Psoas muscle (tissue), 8 donors: Measurements from ENCODE around the gene NBR1. TPM values are rescaled to one million over a fixed set of nuclear protein-coding genes. Genes with fewer than 3 reads are reported as not detected.

ENCODE experiments used
- ATAC-seq, 4 donors: fragments of 200-7000 bp; cut with Tn5 transposase; one replicate each; pipeline ENCODE4 v1.9.1; 2020; ENCODE audit warnings: moderate library complexity in 3 of 4, mild to moderate bottlenecking in 2 of 4
- DNase-seq, 2 donors: peaks; one replicate each; pipeline ENCODE4 v3.0.0-alpha.2; 2020
- H3K27ac ChIP-seq: fragments of 200-600 bp; one replicate; pipeline ENCODE4 v1.8.0; 2022
- H3K27me3 ChIP-seq, 3 donors: fragments of 200-600 bp in 1 of 3; one replicate each; pipeline versions ENCODE4 v1.6.1 to v1.8.0; 2013 to 2022; ENCODE audit warnings: low read length in 2 of 3, mild to moderate bottlenecking in 2 of 3, moderate library complexity in 1 of 3; ENCODE audit not compliant: insufficient read depth in 3 of 3
- H3K36me3 ChIP-seq, 2 donors: fragments of 200-600 bp in 1 of 2; one replicate each; pipeline versions ENCODE4 v1.6.1 to v1.8.0; 2013 to 2022; ENCODE audit warnings: low read depth in 1 of 2, mild to moderate bottlenecking in 1 of 2, moderate library complexity in 1 of 2; ENCODE audit not compliant: insufficient read depth in 1 of 2
- H3K4me1 ChIP-seq: fragments of 200-600 bp; one replicate; pipeline ENCODE4 v1.8.0; 2022
- H3K4me3 ChIP-seq: fragments of 200-600 bp; one replicate; pipeline ENCODE4 v1.8.0; 2022; ENCODE audit warnings: mild to moderate bottlenecking
- H3K9me3 ChIP-seq: fragments of 200-600 bp; one replicate; pipeline ENCODE4 v1.8.0; 2022
- CTCF ChIP-seq: fragments of 200-600 bp; IDR thresholded peaks from one replicate; pipeline ENCODE4 v1.8.0; 2022; ENCODE audit warnings: antibody characterized with exemption
- WGBS, 3 donors: extraction: QIAGEN DNeasy Blood & Tissue Kit; methylation state at CpG; one replicate each; pipeline versions ENCODE4 v1.1.6 to v1.1.7; 2013; 5-methylcytosine and 5-hydroxymethylcytosine counted together
- intact Hi-C, 2 donors: fragments of 100-400 bp; cut with DNase I; formaldehyde crosslinking; loops; one replicate each; pipeline versions ENCODE4 v1.11.0 to v1.14.2; 2022
- polyA plus RNA-seq, 3 donors: library from polyadenylated mRNA; stranded (reverse); fragments of 200-250 nt; gene quantifications; one replicate each; pipeline ENCODE4 v1.2.3, GENCODE V29; 2013
- total RNA-seq, 4 donors: library from RNA; stranded (reverse); fragmentation: NEBNext Ultra II Directional in 2 of 4; extraction: Animal tissue kit (Norgen Biotek cat#: 25700) in 2 of 4; gene quantifications; one replicate each; pipeline versions ENCODE4 v1.2.1 to v1.2.4, GENCODE V29; 2021 to 2023
- donor health status: healthy with polysubstance abuse.
- donor health status: DM: no; HTN: no; CAD: no; lungs with moderate emphysema.
- donor health status: Bipolar disorder and iron deficiency.
- donor health status: healthy.
- donor health status: DM: yes; HTN: yes; CAD: no.
- donor health status: DM: no; HTN: no; CAD: no.
- donor health status: DM: no; HTN: no; CAD: no.
- donor health status: DM: yes; HTN: yes; CAD: no.

Gene NBR1
- total and polyA plus RNA-seq, 7 donors, result 13.7 to 157 (median 104) TPM

- TF ChIP-seq CTCF, result no peak
- ATAC-seq (no peak), DNase-seq (no peak)
- Histone ChIP-seq H3K9me3 (no peaks in the 10 kb centered on the region), H3K4me3 (no peak overlapping the region), H3K27me3 (no peaks in the 10 kb centered on the region), H3K27ac (no peak overlapping the region), H3K36me3 (peaks cover 3 to 70% of the 10 kb centered on the region in 2 donors), H3K4me1 (no peaks in the 10 kb centered on the region)
- 89 to 97% (median 92%) methylated on average over 2 of the region's 2 CpGs for WGBS, 3 donors
- intact Hi-C loops, result loop anchor here in 1 of 2 donors (10.0 kb wide), 1 partner anchor 266 kb away; the partner anchor contains the start of gene DHX8
Measured at GRCh38 chr17:43219001-43219400, 48.0 kb downstream of the NBR1 start.

DNA sequence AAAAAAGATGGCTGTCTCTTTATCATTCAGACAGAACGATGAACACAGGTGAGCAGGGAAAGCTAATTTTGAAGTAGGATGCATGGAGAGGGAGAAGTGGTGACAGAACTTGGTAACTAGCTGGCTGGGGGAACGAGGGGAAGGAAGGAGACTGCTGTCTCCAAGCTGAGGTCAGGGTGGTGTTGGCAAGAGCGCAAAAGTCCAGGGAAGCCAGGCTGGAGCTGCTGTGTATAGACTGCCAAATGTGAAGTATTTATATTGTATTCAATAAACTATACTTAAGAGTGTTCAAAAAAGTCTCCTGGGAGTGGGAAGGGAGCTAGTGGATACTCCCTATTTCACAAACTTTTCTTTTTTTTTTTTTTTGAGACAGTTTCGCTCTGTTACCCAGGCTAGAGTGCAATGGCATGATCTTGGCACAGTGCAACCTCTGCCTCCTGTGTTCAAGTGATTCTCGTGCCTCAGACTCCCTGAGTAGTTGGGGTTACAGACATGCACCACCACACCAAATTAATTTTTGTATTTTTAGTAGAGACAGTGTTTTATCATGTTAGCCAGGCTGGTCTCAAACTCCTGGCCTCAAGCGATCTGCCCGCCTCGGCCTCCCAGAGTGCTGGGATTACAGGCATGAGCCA is 48.8 kb downstream of the NBR1 start:
- Histone ChIP-seq H3K27ac (no peak overlapping the region), H3K27me3 (no peaks in the 10 kb centered on the region), H3K9me3 (no peaks in the 10 kb centered on the region), H3K36me3 (peaks cover 3 to 69% of the 10 kb centered on the region in 2 donors), H3K4me1 (no peaks in the 10 kb centered on the region), H3K4me3 (no peak overlapping the region)
- 62 to 72% (median 72%) methylated on average over 7 to 8 of the region's 8 CpGs for WGBS, 3 donors
- ATAC-seq, result no peak
- no peak for DNase-seq
- no peak for TF ChIP-seq CTCF
- intact Hi-C loops, result loop anchor here in 1 of 2 donors (10.0 kb wide), 1 partner anchor 265 kb away; the partner anchor contains the start of gene DHX8

- H3K27ac ChIP-seq, result no peak overlapping the region
- peaks cover 3 to 63% of the 10 kb centered on the region in 2 donors for H3K36me3 ChIP-seq
- H3K27me3 ChIP-seq, result no peaks in the 10 kb centered on the region
- intact Hi-C loops, result no loop called here
- H3K4me3 ChIP-seq, result no peak overlapping the region
- no peak for TF ChIP-seq CTCF
- ATAC-seq, result no peak
- no peaks in the 10 kb centered on the region for H3K4me1 ChIP-seq
- H3K9me3 ChIP-seq, result no peaks in the 10 kb centered on the region
- 78 to 84% (median 81%) methylated on average over 9 of the region's 9 CpGs for WGBS, 3 donors
- no peak for DNase-seq
Measured at GRCh38 chr17:43220511-43221125, 49.6 kb downstream of the NBR1 start.

GRCh38 chr17:43224146-43224705 is 53.2 kb downstream of the NBR1 start:
- 91 to 95% (median 92%) methylated on average over 7 of the region's 7 CpGs for WGBS, 3 donors
- DNase-seq, result no peak

More at GRCh38 chr17:43224146-43224705, 53.2 kb downstream of the NBR1 start:
- intact Hi-C loops, result no loop called here
- H3K9me3 ChIP-seq, result no peaks in the 10 kb centered on the region
- TF ChIP-seq CTCF, result no peak
- no peak for ATAC-seq
- H3K4me1 ChIP-seq, result no peaks in the 10 kb centered on the region
- peaks cover 0 to 42% of the 10 kb centered on the region in 2 donors for H3K36me3 ChIP-seq
- no peak overlapping the region for H3K27ac ChIP-seq
- H3K27me3 ChIP-seq, result no peaks in the 10 kb centered on the region
- H3K4me3 ChIP-seq, result no peak overlapping the region
